Natural killer cell treated with Interleukin-12 subunit alpha and Interleukin-12 subunit beta and Interleukin-15 and Interleukin-18, amount 100 ng/mL, for 72 hours (primary cell): ENCODE results near the gene SLC39A3. TPM values are rescaled to one million over a fixed set of nuclear protein-coding genes. Genes with fewer than 3 reads are reported as not detected.
A peak's percentile ranks its signal among the peaks of the same experiment; 100 is the strongest.

Experiments
- ATAC-seq, 2 donors: fragments of 150-1000 bp; cut with Tn5 transposase in 1 of 2; sonication (Bioruptor Pico), chemical (Tn5 transposase) in 1 of 2; 2 replicates each; pipeline ENCODE4 v1.10.0; 2021
- DNase-seq: peaks from one replicate; pipeline ENCODE4 v3.0.0; 2022; ENCODE audit warnings: low spot score
- H3K27ac Mint-ChIP-seq, 2 donors: 1 replicate in 1 of 2; 2 replicates in 1 of 2; pipeline ENCODE4 v1.8.0; 2022; ENCODE audit warnings: mixed read lengths in 2 of 2, mild to moderate bottlenecking in 1 of 2, moderate library complexity in 1 of 2
- H3K27me3 Mint-ChIP-seq, 2 donors: 1 replicate in 1 of 2; 2 replicates in 1 of 2; pipeline ENCODE4 v1.8.0; 2022; ENCODE audit warnings: mixed read lengths in 2 of 2
- H3K36me3 Mint-ChIP-seq: one replicate; pipeline ENCODE4 v1.8.0; 2022; ENCODE audit warnings: mixed read lengths
- H3K4me1 Mint-ChIP-seq, 2 donors: 1 replicate in 1 of 2; 2 replicates in 1 of 2; pipeline ENCODE4 v1.8.0; 2022; ENCODE audit warnings: low read depth in 2 of 2, mixed read lengths in 2 of 2, mild to moderate bottlenecking in 1 of 2
- H3K4me3 Mint-ChIP-seq: one replicate; pipeline ENCODE4 v1.8.0; 2022; ENCODE audit warnings: mixed read lengths
- H3K9me3 Mint-ChIP-seq: 2 replicates; pipeline ENCODE4 v1.8.0; 2022; ENCODE audit warnings: mixed read lengths
- total RNA-seq, 2 donors: library from RNA; stranded (reverse); gene quantifications; one replicate each; pipeline ENCODE4 v1.2.3, GENCODE V29; 2022

The SLC39A3 gene
- total RNA-seq, 2 donors from 2014 or later, result 30.5 to 91.6 TPM

GRCh38 chr19:2727640-2727944 lies 12.2 kb downstream of the SLC39A3 start:
- DNase-seq (no peak), ATAC-seq (no peak)
- no peak overlapping the region for H3K4me3 Mint-ChIP-seq
- no peak overlapping the region for H3K27ac Mint-ChIP-seq
- no peaks in the 10 kb centered on the region for H3K9me3 Mint-ChIP-seq
- peaks cover 7 to 8% of the 10 kb centered on the region in 2 donors for H3K27me3 Mint-ChIP-seq
- peaks cover 0 to 3% of the 10 kb centered on the region in 2 donors for H3K4me1 Mint-ChIP-seq
- H3K36me3 Mint-ChIP-seq, result no peaks in the 10 kb centered on the region

- ATAC-seq (no peak), DNase-seq (peak; percentile 44)
- Mint-ChIP-seq H3K27me3 (peaks cover 8 to 9% of the 10 kb centered on the region in 2 donors), H3K9me3 (no peaks in the 10 kb centered on the region), H3K4me1 (peaks cover 0 to 3% of the 10 kb centered on the region in 2 donors), H3K4me3 (no peak overlapping the region), H3K36me3 (no peaks in the 10 kb centered on the region), H3K27ac (no peak overlapping the region)
Measured at GRCh38 chr19:2726904-2727639, 12.7 kb downstream of the SLC39A3 start.

- H3K27me3 Mint-ChIP-seq, result peaks cover 8 to 11% of the 10 kb centered on the region in 2 donors
- ATAC-seq (no peak), DNase-seq (peak; percentile 13)
- H3K4me3 Mint-ChIP-seq, result no peak overlapping the region
- H3K4me1 Mint-ChIP-seq, result peaks cover 0 to 3% of the 10 kb centered on the region in 2 donors
- H3K27ac Mint-ChIP-seq, result no peak overlapping the region
- no peaks in the 10 kb centered on the region for H3K36me3 Mint-ChIP-seq
- H3K9me3 Mint-ChIP-seq, result no peaks in the 10 kb centered on the region
Measured at GRCh38 chr19:2726160-2726855, 13.5 kb downstream of the SLC39A3 start.

- DNase-seq (peak; percentile 47), ATAC-seq (no peak)
- H3K36me3 Mint-ChIP-seq, result no peaks in the 10 kb centered on the region
- H3K4me3 Mint-ChIP-seq, result no peak overlapping the region
- H3K9me3 Mint-ChIP-seq, result no peaks in the 10 kb centered on the region
- peaks cover 13 to 15% of the 10 kb centered on the region in 2 donors for H3K27me3 Mint-ChIP-seq
- H3K27ac Mint-ChIP-seq, result no peak overlapping the region
- peaks cover 0 to 3% of the 10 kb centered on the region in 2 donors for H3K4me1 Mint-ChIP-seq
Measured at GRCh38 chr19:2724148-2724557, 15.7 kb downstream of the SLC39A3 start.

- Mint-ChIP-seq H3K4me3 (no peak overlapping the region), H3K9me3 (no peaks in the 10 kb centered on the region), H3K27ac (no peak overlapping the region), H3K36me3 (no peaks in the 10 kb centered on the region), H3K4me1 (peaks cover 0 to 3% of the 10 kb centered on the region in 2 donors), H3K27me3 (peaks cover 13 to 15% of the 10 kb centered on the region in 2 donors)
- no peak for DNase-seq
- ATAC-seq, result no peak
Measured at GRCh38 chr19:2723747-2724146, 16.1 kb downstream of the SLC39A3 start.

- DNase-seq (no peak), ATAC-seq (no peak)
- no peaks in the 10 kb centered on the region for H3K9me3 Mint-ChIP-seq
- no peak overlapping the region for H3K4me3 Mint-ChIP-seq
- H3K27ac Mint-ChIP-seq, result no peak overlapping the region
- H3K4me1 Mint-ChIP-seq, result peaks cover 0 to 3% of the 10 kb centered on the region in 2 donors
- H3K36me3 Mint-ChIP-seq, result no peaks in the 10 kb centered on the region
- peaks cover 13 to 15% of the 10 kb centered on the region in 2 donors for H3K27me3 Mint-ChIP-seq
Measured at GRCh38 chr19:2723345-2723715, 16.5 kb downstream of the SLC39A3 start.

- no peaks in the 10 kb centered on the region for H3K36me3 Mint-ChIP-seq
- no peaks in the 10 kb centered on the region for H3K9me3 Mint-ChIP-seq
- H3K27me3 Mint-ChIP-seq, result peaks cover 13 to 17% of the 10 kb centered on the region in 2 donors
- no peak overlapping the region for H3K4me3 Mint-ChIP-seq
- H3K4me1 Mint-ChIP-seq, result peaks cover 0 to 3% of the 10 kb centered on the region in 2 donors
- ATAC-seq (peak in 1 of 2 donors; percentile 4), DNase-seq (peak; percentile 58)
- no peak overlapping the region for H3K27ac Mint-ChIP-seq
Measured at GRCh38 chr19:2722541-2723344, 17.1 kb downstream of the SLC39A3 start.

- ATAC-seq (no peak), DNase-seq (peak; percentile 55)
- H3K9me3 Mint-ChIP-seq, result no peaks in the 10 kb centered on the region
- no peak overlapping the region for H3K27ac Mint-ChIP-seq
- no peaks in the 10 kb centered on the region for H3K36me3 Mint-ChIP-seq
- H3K4me3 Mint-ChIP-seq, result no peak overlapping the region
- peaks cover 13 to 15% of the 10 kb centered on the region in 2 donors for H3K27me3 Mint-ChIP-seq
- H3K4me1 Mint-ChIP-seq, result peaks cover 0 to under 1% of the 10 kb centered on the region in 2 donors
Measured at GRCh38 chr19:2721570-2722540, 18.0 kb downstream of the SLC39A3 start.

GRCh38 chr19:2720777-2721569 lies 18.8 kb downstream of the SLC39A3 start, which contains the start of gene DIRAS1:
TSS of gene DIRAS1 (minus strand) at chr19:2721372. CDS start at chr19:2717806, 3,566 bp downstream.
- Mint-ChIP-seq H3K4me3 (no peak within 1 kb of the TSS), H3K9me3 (no peaks in the 10 kb centered on the region), H3K4me1 (no peaks in the 10 kb centered on the region), H3K36me3 (peaks cover 1% of the 10 kb centered on the region), H3K27ac (no peak within 1 kb of the TSS), H3K27me3 (peaks cover 14 to 15% of the 10 kb centered on the region in 2 donors)
- no peak for DNase-seq
- ATAC-seq, result no peak

GRCh38 chr19:2719920-2720776 lies 19.7 kb downstream of the SLC39A3 start:
- H3K4me1 Mint-ChIP-seq, result no peaks in the 10 kb centered on the region
- H3K4me3 Mint-ChIP-seq, result no peak overlapping the region
- H3K9me3 Mint-ChIP-seq, result peaks cover 6% of the 10 kb centered on the region
- DNase-seq (peak; percentile 54), ATAC-seq (no peak)
- H3K27ac Mint-ChIP-seq, result no peak overlapping the region
- H3K36me3 Mint-ChIP-seq, result peaks cover 8% of the 10 kb centered on the region
- H3K27me3 Mint-ChIP-seq, result peaks cover 19 to 20% of the 10 kb centered on the region in 2 donors

GRCh38 chr19:2719232-2719735 lies 20.5 kb downstream of the SLC39A3 start:
- no peaks in the 10 kb centered on the region for H3K4me1 Mint-ChIP-seq
- H3K36me3 Mint-ChIP-seq, result peaks cover 8% of the 10 kb centered on the region
- peaks cover 16 to 20% of the 10 kb centered on the region in 2 donors for H3K27me3 Mint-ChIP-seq
- peaks cover 8% of the 10 kb centered on the region for H3K9me3 Mint-ChIP-seq
- peak; percentile 49 for DNase-seq
- no peak for ATAC-seq
- no peak overlapping the region for H3K4me3 Mint-ChIP-seq
- no peak overlapping the region for H3K27ac Mint-ChIP-seq
